ENCODE measurements around the gene ALK.

- TF ChIP-seq, protein P1, sequence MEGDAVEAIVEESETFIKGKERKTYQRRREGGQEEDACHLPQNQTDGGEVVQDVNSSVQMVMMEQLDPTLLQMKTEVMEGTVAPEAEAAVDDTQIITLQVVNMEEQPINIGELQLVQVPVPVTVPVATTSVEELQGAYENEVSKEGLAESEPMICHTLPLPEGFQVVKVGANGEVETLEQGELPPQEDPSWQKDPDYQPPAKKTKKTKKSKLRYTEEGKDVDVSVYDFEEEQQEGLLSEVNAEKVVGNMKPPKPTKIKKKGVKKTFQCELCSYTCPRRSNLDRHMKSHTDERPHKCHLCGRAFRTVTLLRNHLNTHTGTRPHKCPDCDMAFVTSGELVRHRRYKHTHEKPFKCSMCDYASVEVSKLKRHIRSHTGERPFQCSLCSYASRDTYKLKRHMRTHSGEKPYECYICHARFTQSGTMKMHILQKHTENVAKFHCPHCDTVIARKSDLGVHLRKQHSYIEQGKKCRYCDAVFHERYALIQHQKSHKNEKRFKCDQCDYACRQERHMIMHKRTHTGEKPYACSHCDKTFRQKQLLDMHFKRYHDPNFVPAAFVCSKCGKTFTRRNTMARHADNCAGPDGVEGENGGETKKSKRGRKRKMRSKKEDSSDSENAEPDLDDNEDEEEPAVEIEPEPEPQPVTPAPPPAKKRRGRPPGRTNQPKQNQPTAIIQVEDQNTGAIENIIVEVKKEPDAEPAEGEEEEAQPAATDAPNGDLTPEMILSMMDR (IDR thresholded peaks at IDR 0.05), result no peak
- TF ChIP-seq POLR2A (IDR thresholded peaks at IDR 0.05), result no peak
Observed at GRCh38 chr2:29393676-29394075, 527.7 kb downstream of the ALK start.
